ENCODE measurements around the gene CD19.

DNA sequence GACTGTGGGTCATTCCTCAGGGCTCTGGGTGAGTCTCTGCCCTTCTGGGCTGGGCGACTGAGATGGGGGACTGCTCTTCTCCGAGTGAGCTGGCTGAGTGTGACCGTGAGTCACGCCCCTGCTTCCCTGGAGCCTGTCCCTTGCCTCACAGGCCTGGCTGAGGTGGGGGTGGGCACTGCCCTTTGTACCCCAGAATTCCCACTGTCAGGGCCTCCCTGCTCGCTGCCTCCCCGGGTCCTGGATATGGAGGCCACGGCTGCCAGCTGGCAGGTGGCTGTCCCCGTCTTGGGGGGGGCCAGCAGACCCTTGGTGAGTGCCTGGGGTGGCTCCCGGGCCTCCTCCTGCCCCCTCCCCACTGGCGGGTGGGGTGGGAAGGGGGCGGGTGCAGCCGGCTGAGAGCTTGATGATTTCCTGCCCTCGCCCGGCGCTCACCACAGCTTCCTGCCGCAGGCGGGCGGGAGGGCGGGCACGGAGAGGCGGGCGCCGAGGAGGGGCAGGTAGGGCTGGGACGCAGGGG, 52.9 kb downstream of the CD19 start, which contains the start of gene LAT:
- TF ChIP-seq, protein P1, sequence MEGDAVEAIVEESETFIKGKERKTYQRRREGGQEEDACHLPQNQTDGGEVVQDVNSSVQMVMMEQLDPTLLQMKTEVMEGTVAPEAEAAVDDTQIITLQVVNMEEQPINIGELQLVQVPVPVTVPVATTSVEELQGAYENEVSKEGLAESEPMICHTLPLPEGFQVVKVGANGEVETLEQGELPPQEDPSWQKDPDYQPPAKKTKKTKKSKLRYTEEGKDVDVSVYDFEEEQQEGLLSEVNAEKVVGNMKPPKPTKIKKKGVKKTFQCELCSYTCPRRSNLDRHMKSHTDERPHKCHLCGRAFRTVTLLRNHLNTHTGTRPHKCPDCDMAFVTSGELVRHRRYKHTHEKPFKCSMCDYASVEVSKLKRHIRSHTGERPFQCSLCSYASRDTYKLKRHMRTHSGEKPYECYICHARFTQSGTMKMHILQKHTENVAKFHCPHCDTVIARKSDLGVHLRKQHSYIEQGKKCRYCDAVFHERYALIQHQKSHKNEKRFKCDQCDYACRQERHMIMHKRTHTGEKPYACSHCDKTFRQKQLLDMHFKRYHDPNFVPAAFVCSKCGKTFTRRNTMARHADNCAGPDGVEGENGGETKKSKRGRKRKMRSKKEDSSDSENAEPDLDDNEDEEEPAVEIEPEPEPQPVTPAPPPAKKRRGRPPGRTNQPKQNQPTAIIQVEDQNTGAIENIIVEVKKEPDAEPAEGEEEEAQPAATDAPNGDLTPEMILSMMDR (IDR thresholded peaks at IDR 0.05) = no peak
- TF ChIP-seq EP300 (IDR thresholded peaks at IDR 0.05) (no peak), POLR2A (IDR thresholded peaks at IDR 0.05) (no peak)
